HepG2 (cell line): ENCODE data around the gene PFKL. TPM values are rescaled to one million over a fixed set of nuclear protein-coding genes. Genes with fewer than 3 reads are reported as not detected.

ENCODE experiments used
- CENPX ChIP-seq: sonication (generic); formaldehyde crosslinking; IDR thresholded peaks from 2 replicates; pipeline ENCODE4 v1.9.0; 2021; ENCODE audit warnings: mild to moderate bottlenecking, missing genetic modification reagents, moderate library complexity
- IKZF4 ChIP-seq: sonication (generic); formaldehyde crosslinking; IDR thresholded peaks from 2 replicates; pipeline ENCODE4 v1.5.1; 2020; ENCODE audit warnings: borderline replicate concordance, mild to moderate bottlenecking, low read depth, missing genetic modification reagents; ENCODE audit errors: not compliant biosample characterization
- NFKB2 ChIP-seq: sonication (generic); formaldehyde crosslinking; IDR thresholded peaks from 2 replicates; pipeline ENCODE4 v1.4.0; 2020; ENCODE audit warnings: missing genetic modification reagents, borderline replicate concordance
- SCMH1 ChIP-seq: sonication (generic); formaldehyde crosslinking; IDR thresholded peaks from 2 replicates; pipeline ENCODE4 v1.9.0; 2021; ENCODE audit warnings: missing genetic modification reagents, mild to moderate bottlenecking, borderline replicate concordance
- TBX2 ChIP-seq: sonication (generic); formaldehyde crosslinking; IDR thresholded peaks from 2 replicates; pipeline ENCODE4 v1.5.0; 2020; ENCODE audit warnings: missing genetic modification reagents, mild to moderate bottlenecking, borderline replicate concordance
- U2AF1 ChIP-seq: fragments of 200-400 bp; formaldehyde crosslinking; optimal IDR thresholded peaks from 2 replicates; pipeline ENCODE3; 2017; ENCODE audit warnings: mild to moderate bottlenecking, low read depth, low read length
- ZBTB3 ChIP-seq: sonication (generic); formaldehyde crosslinking; IDR thresholded peaks from 2 replicates; pipeline ENCODE4 v1.4.0; 2020; ENCODE audit warnings: low read depth, mild to moderate bottlenecking, moderate library complexity, missing genetic modification reagents, borderline replicate concordance
- ZFP36L1 ChIP-seq: sonication (generic); formaldehyde crosslinking; IDR thresholded peaks from 2 replicates; pipeline ENCODE4 v1.8.0; 2022; ENCODE audit warnings: mild to moderate bottlenecking, missing genetic modification reagents, moderate library complexity
- ZMYM2 ChIP-seq: sonication (generic); formaldehyde crosslinking; IDR thresholded peaks from 2 replicates; pipeline ENCODE4 v1.8.0; 2022; ENCODE audit warnings: mild to moderate bottlenecking, missing genetic modification reagents
- ZNF136 ChIP-seq: sonication (generic); formaldehyde crosslinking; IDR thresholded peaks from 2 replicates; pipeline ENCODE4 v1.8.1; 2022; ENCODE audit warnings: low read depth, mild to moderate bottlenecking, moderate library complexity, missing genetic modification reagents
- ZNF232 ChIP-seq: sonication (generic); formaldehyde crosslinking; IDR thresholded peaks from 2 replicates; pipeline ENCODE4 v1.4.0; 2020; ENCODE audit warnings: missing genetic modification reagents, borderline replicate concordance
- ZNF329 ChIP-seq: sonication (generic); formaldehyde crosslinking; IDR thresholded peaks from 2 replicates; pipeline ENCODE4 v1.9.0; 2021; ENCODE audit warnings: low read depth, mild to moderate bottlenecking, missing genetic modification reagents
- ZNF333 ChIP-seq: sonication (generic); formaldehyde crosslinking; IDR thresholded peaks from 2 replicates; pipeline ENCODE4 v1.4.0; 2020; ENCODE audit warnings: mild to moderate bottlenecking, missing genetic modification reagents, borderline replicate concordance
- ZNF343 ChIP-seq: sonication (generic); formaldehyde crosslinking; IDR thresholded peaks from 2 replicates; pipeline ENCODE4 v1.4.0; 2020; ENCODE audit warnings: mild to moderate bottlenecking, missing genetic modification reagents
- ZNF530 ChIP-seq: sonication (generic); formaldehyde crosslinking; IDR thresholded peaks from 2 replicates; pipeline ENCODE4 v1.5.0; 2020; ENCODE audit warnings: low read depth, mild to moderate bottlenecking, missing genetic modification reagents
- ZNF549 ChIP-seq: sonication (generic); formaldehyde crosslinking; IDR thresholded peaks from 2 replicates; pipeline ENCODE4 v1.5.0; 2020; ENCODE audit warnings: missing genetic modification reagents
- ZNF629 ChIP-seq: sonication (generic); formaldehyde crosslinking; conservative IDR thresholded peaks from 2 replicates; pipeline ENCODE4 v1.5.0; 2020; ENCODE audit warnings: missing genetic modification reagents
- ZNF670 ChIP-seq: sonication (generic); formaldehyde crosslinking; IDR thresholded peaks from 2 replicates; pipeline ENCODE4 v1.8.0; 2022; ENCODE audit warnings: mild to moderate bottlenecking, missing genetic modification reagents, borderline replicate concordance
- ZNF672 ChIP-seq: sonication (generic); formaldehyde crosslinking; IDR thresholded peaks from 2 replicates; pipeline ENCODE4 v1.8.1; 2022; ENCODE audit warnings: missing genetic modification reagents
- ZNF780A ChIP-seq: sonication (generic); formaldehyde crosslinking; IDR thresholded peaks from 2 replicates; pipeline ENCODE4 v1.8.0; 2022; ENCODE audit warnings: mild to moderate bottlenecking, missing genetic modification reagents, moderate library complexity
- polyA plus RNA-seq, 8 experiments: library from polyadenylated mRNA; depleted of rRNA in 3 of 8; stranded (reverse) in 7 of 8; unstranded in 1 of 8; fragments of >200 nt; fragmentation: Illumina TruSeq in 4 of 8; extraction: Trizol in 4 of 8; gene quantifications; 2 replicates each; pipeline versions ENCODE4 v1.2.1 to v1.2.3, GENCODE V29; 2011 to 2016; ENCODE audit warnings: low read depth in 4 of 8, missing spikeins in 1 of 8, mixed read lengths in 1 of 8; ENCODE audit not compliant: insufficient read depth in 1 of 8
- total RNA-seq, 5 experiments: library from RNA; depleted of rRNA; stranded (reverse); fragments of >200 nt; fragmentation: Illumina TruSeq; extraction: Trizol; gene quantifications; 2 replicates each; pipeline ENCODE4 v1.2.3, GENCODE V29; 2016; ENCODE audit warnings: low read depth in 1 of 5
- TF ChIP-seq, protein P1 (sequence below): fragments of 450-650 bp; IDR thresholded peaks from 2 replicates; pipeline ENCODE4 v1.6.1; 2017
- TF ChIP-seq, protein P2 (sequence below): sonication (generic); formaldehyde crosslinking; IDR thresholded peaks from 2 replicates; pipeline ENCODE4 v1.5.1; 2020; ENCODE audit warnings: mild to moderate bottlenecking, missing genetic modification reagents, moderate library complexity
- TF ChIP-seq, protein P3 (sequence below): sonication (generic); formaldehyde crosslinking; IDR thresholded peaks from 2 replicates; pipeline ENCODE4 v1.4.0; 2020; ENCODE audit warnings: missing genetic modification reagents
- TF ChIP-seq, protein P4 (sequence below): sonication (generic); formaldehyde crosslinking; IDR thresholded peaks from 2 replicates; pipeline ENCODE4 v1.8.0; 2022; ENCODE audit warnings: mild to moderate bottlenecking, missing genetic modification reagents; ENCODE audit not compliant: insufficient replicate concordance

PFKL gene
- total and polyA plus RNA-seq, 2 of the 13 experiments (the other 11 are each of a cell fraction or from before 2014, with no cell fraction given) = 92.8 to 106 TPM

DNA sequence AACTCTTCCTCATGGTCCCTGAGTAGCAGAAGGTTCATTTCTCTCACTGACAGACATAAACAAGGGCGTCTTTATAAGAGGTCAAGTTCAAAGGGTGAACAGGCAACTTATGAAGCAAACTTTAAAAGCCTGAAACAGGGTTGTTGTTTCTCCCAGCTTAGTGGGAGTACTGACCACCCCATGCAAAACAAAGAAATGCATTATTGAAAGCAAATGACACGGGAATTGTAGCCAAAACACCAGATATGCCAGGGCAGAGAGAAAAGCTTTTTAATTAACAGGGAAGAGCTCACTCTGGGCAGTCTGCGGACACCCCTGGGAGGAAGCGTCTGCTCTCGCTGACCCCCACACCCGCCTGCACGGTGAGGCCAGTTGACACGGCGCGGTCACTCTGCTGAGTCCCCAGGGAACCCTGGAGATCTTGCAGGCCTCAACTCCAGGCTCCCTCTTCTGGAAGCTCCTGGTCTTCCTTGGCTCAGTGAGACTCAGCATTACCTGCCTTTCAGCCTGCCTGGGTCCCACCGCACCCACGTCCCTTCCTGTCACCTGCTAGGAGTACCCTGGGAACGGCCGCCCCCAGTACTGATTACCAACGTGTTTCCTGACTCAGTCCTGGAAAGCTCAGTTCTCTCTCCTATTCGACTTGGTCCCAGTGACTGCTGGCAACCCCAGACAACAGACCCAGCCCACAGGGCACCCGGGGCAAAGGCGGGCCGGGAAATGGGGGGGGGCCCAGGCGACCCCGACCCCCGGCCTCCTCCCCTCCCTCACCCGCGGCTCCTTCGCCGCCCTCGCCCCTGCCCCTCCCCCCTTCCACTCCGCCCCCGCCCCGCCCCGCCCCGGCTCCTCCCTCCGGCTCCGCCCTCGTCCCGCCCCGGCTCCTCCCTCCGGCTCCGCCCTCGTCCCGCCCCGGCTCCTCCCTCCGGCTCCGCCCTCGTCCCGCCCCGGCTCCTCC is 38.4 kb downstream of the PFKL start (continued):
- TF ChIP-seq ZFP36L1 (CRISPR knock-in tag) (no peak), ZMYM2 (CRISPR knock-in tag) (no peak), U2AF1 (no peak), ZNF549 (CRISPR knock-in tag) (no peak), ZNF329 (CRISPR knock-in tag) (no peak), ZNF530 (CRISPR knock-in tag) (no peak), CENPX (no peak), ZNF333 (CRISPR knock-in tag) (0 out of 2 replicates have a peak, but pooled peaks have one; percentile 30), NFKB2 (peak; percentile 67; the same call in 1 of the 2 replicates), ZNF343 (CRISPR knock-in tag) (no peak), ZNF780A (no peak), ZNF670 (0 out of 2 replicates have a peak, but pooled peaks have one; percentile 33), SCMH1 (CRISPR knock-in tag) (no peak), ZNF232 (CRISPR knock-in tag) (no peak), ZBTB3 (no peak), ZNF136 (CRISPR knock-in tag) (no peak), ZNF672 (CRISPR knock-in tag) (no peak), ZNF629 (no peak), IKZF4 (CRISPR knock-in tag) (no peak), TBX2 (CRISPR knock-in tag) (no peak)
- TF ChIP-seq, protein P1, sequence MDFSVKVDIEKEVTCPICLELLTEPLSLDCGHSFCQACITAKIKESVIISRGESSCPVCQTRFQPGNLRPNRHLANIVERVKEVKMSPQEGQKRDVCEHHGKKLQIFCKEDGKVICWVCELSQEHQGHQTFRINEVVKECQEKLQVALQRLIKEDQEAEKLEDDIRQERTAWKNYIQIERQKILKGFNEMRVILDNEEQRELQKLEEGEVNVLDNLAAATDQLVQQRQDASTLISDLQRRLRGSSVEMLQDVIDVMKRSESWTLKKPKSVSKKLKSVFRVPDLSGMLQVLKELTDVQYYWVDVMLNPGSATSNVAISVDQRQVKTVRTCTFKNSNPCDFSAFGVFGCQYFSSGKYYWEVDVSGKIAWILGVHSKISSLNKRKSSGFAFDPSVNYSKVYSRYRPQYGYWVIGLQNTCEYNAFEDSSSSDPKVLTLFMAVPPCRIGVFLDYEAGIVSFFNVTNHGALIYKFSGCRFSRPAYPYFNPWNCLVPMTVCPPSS = no peak
- TF ChIP-seq, protein P2, sequence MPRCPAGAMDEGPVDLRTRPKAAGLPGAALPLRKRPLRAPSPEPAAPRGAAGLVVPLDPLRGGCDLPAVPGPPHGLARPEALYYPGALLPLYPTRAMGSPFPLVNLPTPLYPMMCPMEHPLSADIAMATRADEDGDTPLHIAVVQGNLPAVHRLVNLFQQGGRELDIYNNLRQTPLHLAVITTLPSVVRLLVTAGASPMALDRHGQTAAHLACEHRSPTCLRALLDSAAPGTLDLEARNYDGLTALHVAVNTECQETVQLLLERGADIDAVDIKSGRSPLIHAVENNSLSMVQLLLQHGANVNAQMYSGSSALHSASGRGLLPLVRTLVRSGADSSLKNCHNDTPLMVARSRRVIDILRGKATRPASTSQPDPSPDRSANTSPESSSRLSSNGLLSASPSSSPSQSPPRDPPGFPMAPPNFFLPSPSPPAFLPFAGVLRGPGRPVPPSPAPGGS (CRISPR knock-in tag) = peak; percentile 20; the same call in 1 of the 2 replicates
- TF ChIP-seq, protein P3, sequence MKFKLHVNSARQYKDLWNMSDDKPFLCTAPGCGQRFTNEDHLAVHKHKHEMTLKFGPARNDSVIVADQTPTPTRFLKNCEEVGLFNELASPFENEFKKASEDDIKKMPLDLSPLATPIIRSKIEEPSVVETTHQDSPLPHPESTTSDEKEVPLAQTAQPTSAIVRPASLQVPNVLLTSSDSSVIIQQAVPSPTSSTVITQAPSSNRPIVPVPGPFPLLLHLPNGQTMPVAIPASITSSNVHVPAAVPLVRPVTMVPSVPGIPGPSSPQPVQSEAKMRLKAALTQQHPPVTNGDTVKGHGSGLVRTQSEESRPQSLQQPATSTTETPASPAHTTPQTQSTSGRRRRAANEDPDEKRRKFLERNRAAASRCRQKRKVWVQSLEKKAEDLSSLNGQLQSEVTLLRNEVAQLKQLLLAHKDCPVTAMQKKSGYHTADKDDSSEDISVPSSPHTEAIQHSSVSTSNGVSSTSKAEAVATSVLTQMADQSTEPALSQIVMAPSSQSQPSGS (CRISPR knock-in tag) = no peak
- TF ChIP-seq, protein P4, sequence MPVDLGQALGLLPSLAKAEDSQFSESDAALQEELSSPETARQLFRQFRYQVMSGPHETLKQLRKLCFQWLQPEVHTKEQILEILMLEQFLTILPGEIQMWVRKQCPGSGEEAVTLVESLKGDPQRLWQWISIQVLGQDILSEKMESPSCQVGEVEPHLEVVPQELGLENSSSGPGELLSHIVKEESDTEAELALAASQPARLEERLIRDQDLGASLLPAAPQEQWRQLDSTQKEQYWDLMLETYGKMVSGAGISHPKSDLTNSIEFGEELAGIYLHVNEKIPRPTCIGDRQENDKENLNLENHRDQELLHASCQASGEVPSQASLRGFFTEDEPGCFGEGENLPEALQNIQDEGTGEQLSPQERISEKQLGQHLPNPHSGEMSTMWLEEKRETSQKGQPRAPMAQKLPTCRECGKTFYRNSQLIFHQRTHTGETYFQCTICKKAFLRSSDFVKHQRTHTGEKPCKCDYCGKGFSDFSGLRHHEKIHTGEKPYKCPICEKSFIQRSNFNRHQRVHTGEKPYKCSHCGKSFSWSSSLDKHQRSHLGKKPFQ (CRISPR knock-in tag) = no peak
